SK-N-SH (cell line): ENCODE data around the gene ANXA7. TPM values are rescaled to one million over a fixed set of nuclear protein-coding genes. Genes with fewer than 3 reads are reported as not detected.

Experiments used
- CTCF ChIA-PET: fragments of 300-600, 350-600 bp; formaldehyde crosslinking; extraction: SDS; loops from one replicate; lab custom pipeline; 2021; lab: Yijun Ruan, JAX
- POLR2A ChIA-PET: fragments of 350-600 bp; sonication (Branson Sonifier 250); formaldehyde crosslinking; extraction: SDS; loops from one replicate; lab custom pipeline; 2020; ENCODE audit warnings: antibody characterized with exemption, inconsistent platforms; lab: Yijun Ruan, JAX
- DNase-seq: peaks from one replicate; pipeline ENCODE4 v3.0.0; 2012
- H2AFZ ChIP-seq: fragments of 200-600 bp; sonication (generic); 2 replicates; pipeline ENCODE4 v1.8.1; 2016; ENCODE audit warnings: antibody characterized with exemption, mild to moderate bottlenecking, low read depth
- H3F3A ChIP-seq: fragments of 200-600 bp; sonication (generic); replicated peaks from 2 replicates; pipeline ENCODE3; 2016; ENCODE audit warnings: antibody characterized with exemption, mild to moderate bottlenecking; ENCODE audit not compliant: insufficient read depth
- H3K27ac ChIP-seq, 2 experiments: fragments of 200-500 bp in 1 of 2; fragments of 200-600 bp in 1 of 2; sonication (Bioruptor generic) in 1 of 2; sonication (generic), shearing (Covaris generic) in 1 of 2; 2 replicates each; pipeline versions ENCODE4 v1.5.1 to v1.6.1; 2014 to 2016; ENCODE audit warnings: low read depth in 2 of 2, inconsistent platforms in 1 of 2, low read length in 1 of 2, mild to moderate bottlenecking in 1 of 2, mixed read lengths in 1 of 2
- H3K27me3 ChIP-seq: fragments of 200-600 bp; sonication (generic), shearing (Covaris generic); 2 replicates; pipeline ENCODE4 v1.6.1; 2016; ENCODE audit warnings: mixed run types; ENCODE audit not compliant: insufficient read depth
- H3K36me3 ChIP-seq, 2 experiments: fragments of 200-500 bp in 1 of 2; fragments of 200-600 bp in 1 of 2; sonication (Bioruptor generic) in 1 of 2; sonication (generic) in 1 of 2; replicated peaks in 1 of 2; 2 replicates each; pipeline versions ENCODE3 to v1.5.1; 2014 to 2016; ENCODE audit warnings: low read length in 1 of 2, mild to moderate bottlenecking in 1 of 2; ENCODE audit not compliant: insufficient read depth in 2 of 2, control insufficient read depth in 1 of 2
- H3K4me1 ChIP-seq, 2 experiments: fragments of 200-500 bp in 1 of 2; fragments of 200-600 bp in 1 of 2; sonication (Bioruptor generic) in 1 of 2; sonication (generic), shearing (Covaris generic) in 1 of 2; 2 replicates each; pipeline versions ENCODE4 v1.5.1 to v1.6.1; 2014 to 2016; ENCODE audit warnings: low read depth in 1 of 2, low read length in 1 of 2, mixed run types in 1 of 2; ENCODE audit not compliant: insufficient read depth in 2 of 2, control insufficient read depth in 1 of 2
- H3K4me2 ChIP-seq: fragments of 200-600 bp; sonication (generic), shearing (Covaris generic); 2 replicates; pipeline ENCODE4 v1.6.1; 2017; ENCODE audit warnings: mixed run types
- H3K4me3 ChIP-seq, 2 experiments: fragments of 200-500 bp in 1 of 2; fragments of 200-600 bp in 1 of 2; sonication (Bioruptor generic) in 1 of 2; sonication (generic), shearing (Covaris generic) in 1 of 2; 2 replicates each; pipeline versions ENCODE4 v1.5.1 to v1.8.1; 2014 to 2016; ENCODE audit warnings: low read depth in 2 of 2, inconsistent platforms in 1 of 2, low read length in 1 of 2, mild to moderate bottlenecking in 1 of 2, mixed read lengths in 1 of 2, moderate library complexity in 1 of 2
- H3K79me2 ChIP-seq: fragments of 200-600 bp; sonication (generic); 2 replicates; pipeline ENCODE4 v1.8.1; 2017; ENCODE audit warnings: mild to moderate bottlenecking; ENCODE audit not compliant: insufficient read depth
- H3K9ac ChIP-seq: fragments of 200-600 bp; sonication (generic); 2 replicates; pipeline ENCODE4 v1.6.1; 2017; ENCODE audit warnings: mixed run types
- H3K9me2 ChIP-seq: fragments of 200-600 bp; sonication (generic); 2 replicates; pipeline ENCODE4 v1.6.1; 2017; ENCODE audit warnings: mixed run types
- H3K9me3 ChIP-seq: fragments of 200-600 bp; sonication (generic); 2 replicates; pipeline ENCODE4 v1.6.1; 2017; ENCODE audit warnings: mixed run types, mild to moderate bottlenecking, moderate library complexity
- H4K20me1 ChIP-seq: fragments of 200-600 bp; sonication (generic); 2 replicates; pipeline ENCODE4 v1.6.1; 2017; ENCODE audit warnings: mild to moderate bottlenecking, mixed run types; ENCODE audit not compliant: insufficient read depth
- CTCF ChIP-seq: fragments of 200-600 bp; sonication (generic); IDR thresholded peaks from 2 replicates; pipeline ENCODE4 v1.6.1; 2017; ENCODE audit warnings: antibody characterized with exemption, mild to moderate bottlenecking, moderate library complexity
- FOSL2 ChIP-seq: IDR thresholded peaks from 2 replicates; pipeline ENCODE4 v1.4.0; 2012; ENCODE audit warnings: low read depth, mild to moderate bottlenecking, moderate library complexity, borderline replicate concordance
- FOXM1 ChIP-seq: IDR thresholded peaks from 2 replicates; pipeline ENCODE4 v1.4.0; 2012; ENCODE audit warnings: low read depth, mild to moderate bottlenecking
- NFIC ChIP-seq: IDR thresholded peaks from 2 replicates; pipeline ENCODE4 v1.4.0; 2012; ENCODE audit warnings: borderline replicate concordance
- POLR2AphosphoS5 ChIP-seq: IDR thresholded peaks from 2 replicates; pipeline ENCODE4 v1.6.1; 2012; ENCODE audit warnings: low read depth, low read length
- RAD21 ChIP-seq: IDR thresholded peaks from 2 replicates; pipeline ENCODE4 v1.6.1; 2012; ENCODE audit warnings: mild to moderate bottlenecking, low read length
- WGBS: methylation state at CpG from one replicate; pipeline ENCODE4 v1.1.6; 2017; ENCODE audit warnings: low lambda C conversion rate; 5-methylcytosine and 5-hydroxymethylcytosine counted together
- polyA plus RNA-seq, 3 experiments: library from polyadenylated mRNA; depleted of rRNA; stranded (reverse); fragments of >200 nt; gene quantifications; 2 replicates each; pipeline ENCODE4 v1.2.3, GENCODE V29; 2012
- TF ChIP-seq, protein P1 (sequence below): IDR thresholded peaks from 2 replicates; pipeline ENCODE4 v1.6.1; 2012; ENCODE audit warnings: mild to moderate bottlenecking, low read depth, low read length, moderate library complexity
- TF ChIP-seq, protein P2 (sequence below): IDR thresholded peaks from 2 replicates; pipeline ENCODE4 v1.4.0; 2012; ENCODE audit warnings: low read depth, borderline replicate concordance

ANXA7 gene
- polyA plus RNA-seq, 1 of the 3 experiments (the other 2 are of a cell fraction) = 65.7 TPM

DNA sequence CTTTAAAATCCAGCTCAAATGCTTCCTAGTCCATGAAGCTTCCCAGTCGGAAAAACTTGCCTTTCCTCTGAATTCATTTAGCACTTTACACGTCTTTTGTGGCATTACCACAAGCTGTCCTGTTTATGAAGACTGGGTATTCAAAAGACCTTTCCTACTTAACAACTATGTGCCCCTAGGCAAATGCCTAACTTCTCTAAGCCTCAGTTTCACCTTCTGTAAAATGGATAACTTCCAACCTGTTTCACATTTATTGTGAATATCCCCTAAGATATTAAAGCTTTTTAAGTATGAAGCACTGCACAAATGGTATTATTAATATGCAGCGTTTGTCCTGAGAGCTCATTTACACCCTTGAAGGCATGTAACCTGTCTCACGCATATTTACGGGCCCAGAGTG lies 56.0 kb downstream of the ANXA7 start:
- POLR2A ChIA-PET = no interaction called here
- peak overlapping the region; percentile 77 to 95 for H3K4me3 ChIP-seq

More for the DNA sequence above, 56.0 kb downstream of the ANXA7 start:
- TF ChIP-seq CTCF (no peak), FOXM1 (no peak), NFIC (no peak), RAD21 (no peak), POLR2AphosphoS5 (no peak), FOSL2 (no peak)
- TF ChIP-seq, protein P1, sequence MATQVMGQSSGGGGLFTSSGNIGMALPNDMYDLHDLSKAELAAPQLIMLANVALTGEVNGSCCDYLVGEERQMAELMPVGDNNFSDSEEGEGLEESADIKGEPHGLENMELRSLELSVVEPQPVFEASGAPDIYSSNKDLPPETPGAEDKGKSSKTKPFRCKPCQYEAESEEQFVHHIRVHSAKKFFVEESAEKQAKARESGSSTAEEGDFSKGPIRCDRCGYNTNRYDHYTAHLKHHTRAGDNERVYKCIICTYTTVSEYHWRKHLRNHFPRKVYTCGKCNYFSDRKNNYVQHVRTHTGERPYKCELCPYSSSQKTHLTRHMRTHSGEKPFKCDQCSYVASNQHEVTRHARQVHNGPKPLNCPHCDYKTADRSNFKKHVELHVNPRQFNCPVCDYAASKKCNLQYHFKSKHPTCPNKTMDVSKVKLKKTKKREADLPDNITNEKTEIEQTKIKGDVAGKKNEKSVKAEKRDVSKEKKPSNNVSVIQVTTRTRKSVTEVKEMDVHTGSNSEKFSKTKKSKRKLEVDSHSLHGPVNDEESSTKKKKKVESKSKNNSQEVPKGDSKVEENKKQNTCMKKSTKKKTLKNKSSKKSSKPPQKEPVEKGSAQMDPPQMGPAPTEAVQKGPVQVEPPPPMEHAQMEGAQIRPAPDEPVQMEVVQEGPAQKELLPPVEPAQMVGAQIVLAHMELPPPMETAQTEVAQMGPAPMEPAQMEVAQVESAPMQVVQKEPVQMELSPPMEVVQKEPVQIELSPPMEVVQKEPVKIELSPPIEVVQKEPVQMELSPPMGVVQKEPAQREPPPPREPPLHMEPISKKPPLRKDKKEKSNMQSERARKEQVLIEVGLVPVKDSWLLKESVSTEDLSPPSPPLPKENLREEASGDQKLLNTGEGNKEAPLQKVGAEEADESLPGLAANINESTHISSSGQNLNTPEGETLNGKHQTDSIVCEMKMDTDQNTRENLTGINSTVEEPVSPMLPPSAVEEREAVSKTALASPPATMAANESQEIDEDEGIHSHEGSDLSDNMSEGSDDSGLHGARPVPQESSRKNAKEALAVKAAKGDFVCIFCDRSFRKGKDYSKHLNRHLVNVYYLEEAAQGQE = no peak
- TF ChIP-seq, protein P2, sequence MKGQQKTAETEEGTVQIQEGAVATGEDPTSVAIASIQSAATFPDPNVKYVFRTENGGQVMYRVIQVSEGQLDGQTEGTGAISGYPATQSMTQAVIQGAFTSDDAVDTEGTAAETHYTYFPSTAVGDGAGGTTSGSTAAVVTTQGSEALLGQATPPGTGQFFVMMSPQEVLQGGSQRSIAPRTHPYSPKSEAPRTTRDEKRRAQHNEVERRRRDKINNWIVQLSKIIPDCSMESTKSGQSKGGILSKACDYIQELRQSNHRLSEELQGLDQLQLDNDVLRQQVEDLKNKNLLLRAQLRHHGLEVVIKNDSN = no peak
- Histone ChIP-seq H3K27ac (no peak overlapping the region), H3F3A (peaks cover 6% of the 10 kb centered on the region), H3K4me2 (peak overlapping the region; percentile 91), H3K79me2 (no peaks in the 10 kb centered on the region), H3K9me2 (no peaks in the 10 kb centered on the region), H3K4me1 (peaks cover 0 to 5% of the 10 kb centered on the region in 2 experiments; a peak in 2 of 4 replicates), H3K27me3 (no peaks in the 10 kb centered on the region), H2AFZ (peak overlapping the region; percentile 96), H3K9me3 (no peaks in the 10 kb centered on the region), H4K20me1 (no peaks in the 10 kb centered on the region), H3K36me3 (peaks cover 0 to 10% of the 10 kb centered on the region in 2 experiments), H3K9ac (peak overlapping the region; percentile 87)
- DNase-seq = no peak
- CTCF ChIA-PET = interaction anchor here (0.6 to 1.1 kb wide), 2 partner anchors 94 to 685 kb away, joined by 3 to 4 read pairs; no protein-coding TSS in a partner anchor
- 28% methylated on average over 5 of the region's 5 CpGs for WGBS
